HEK293 (cell line): Measurements from ENCODE around the gene KLF12.

Experiments used
- CTCF ChIA-PET: fragments of 350-600 bp; formaldehyde crosslinking; extraction: SDS; loops from one replicate; lab custom pipeline; 2021; ENCODE audit warnings: antibody characterized with exemption; lab: Yijun Ruan, JAX
- POLR2A ChIA-PET: fragments of 300-600 bp; formaldehyde crosslinking; extraction: SDS; loops from one replicate; lab custom pipeline; 2020; ENCODE audit warnings: antibody characterized with exemption, inconsistent platforms; lab: Yijun Ruan, JAX
- H3K27ac ChIP-seq: fragments of 200-500 bp; sonication (Bioruptor generic); 2 replicates; pipeline ENCODE4 v1.5.1; 2014; ENCODE audit warnings: low read depth, low read length, control low read depth, inconsistent platforms; ENCODE audit errors: extremely low read depth
- H3K36me3 ChIP-seq, 2 experiments: fragments of 200-500 bp in 1 of 2; sonication (Bioruptor generic) in 1 of 2; 1 replicate in 1 of 2; 2 replicates in 1 of 2; pipeline ENCODE4 v1.5.1; 2014 to 2017; ENCODE audit warnings: inconsistent platforms in 2 of 2, low read length in 2 of 2; ENCODE audit not compliant: control insufficient read depth in 2 of 2, insufficient read depth in 1 of 2
- H3K4me1 ChIP-seq: fragments of 200-500 bp; sonication (Bioruptor generic); 2 replicates; pipeline ENCODE4 v1.5.1; 2014; ENCODE audit warnings: mild to moderate bottlenecking, low read length, inconsistent platforms; ENCODE audit not compliant: control insufficient read depth, insufficient read depth
- H3K4me3 ChIP-seq: 2 replicates; pipeline ENCODE4 v1.5.1; 2011; ENCODE audit warnings: low read depth, mild to moderate bottlenecking, control low read depth, low read length, moderate library complexity
- H3K9me3 ChIP-seq: fragments of 200-500 bp; sonication (Bioruptor generic); 2 replicates; pipeline ENCODE4 v1.5.1; 2014; ENCODE audit warnings: low read depth, low read length, inconsistent platforms; ENCODE audit not compliant: control insufficient read depth, insufficient read depth
- INSM2 ChIP-seq: fragments of 450-650 bp; formaldehyde crosslinking; IDR thresholded peaks from 2 replicates; pipeline ENCODE4 v1.5.1; 2016; ENCODE audit warnings: missing biosample characterization, missing genetic modification characterization
- WT1 ChIP-seq: fragments of 450-650 bp; formaldehyde crosslinking; IDR thresholded peaks from 2 replicates; pipeline ENCODE4 v1.5.1; 2016; ENCODE audit warnings: missing biosample characterization, missing genetic modification characterization
- ZBTB10 ChIP-seq: fragments of 450-650 bp; formaldehyde crosslinking; IDR thresholded peaks from 2 replicates; pipeline ENCODE4 v1.5.1; 2016; ENCODE audit warnings: missing biosample characterization, missing genetic modification characterization
- ZBTB44 ChIP-seq: fragments of 450-650 bp; IDR thresholded peaks from 2 replicates; pipeline ENCODE4 v1.5.1; 2018; ENCODE audit warnings: missing biosample characterization, mild to moderate bottlenecking, missing genetic modification characterization
- ZBTB49 ChIP-seq: fragments of 450-650 bp; formaldehyde crosslinking; IDR thresholded peaks from 2 replicates; pipeline ENCODE4 v1.5.1; 2016; ENCODE audit warnings: missing biosample characterization, missing genetic modification characterization, low read depth
- ZFP3 ChIP-seq: fragments of 450-650 bp; formaldehyde crosslinking; IDR thresholded peaks from 2 replicates; pipeline ENCODE4 v1.5.1; 2016; ENCODE audit warnings: low read depth, missing biosample characterization, missing genetic modification characterization
- ZNF184 ChIP-seq: fragments of 450-650 bp; IDR thresholded peaks from 2 replicates; pipeline ENCODE4 v1.5.1; 2018; ENCODE audit warnings: missing biosample characterization, mild to moderate bottlenecking, missing genetic modification characterization
- ZNF19 ChIP-seq: fragments of 450-650 bp; formaldehyde crosslinking; IDR thresholded peaks from 2 replicates; pipeline ENCODE4; 2016; ENCODE audit warnings: missing biosample characterization, missing genetic modification characterization, low read depth
- ZNF280C ChIP-seq: fragments of 450-650 bp; formaldehyde crosslinking; IDR thresholded peaks from 2 replicates; pipeline ENCODE4 v1.5.1; 2016; ENCODE audit warnings: missing biosample characterization, missing genetic modification characterization
- ZNF350 ChIP-seq: fragments of 450-650 bp; formaldehyde crosslinking; IDR thresholded peaks from 2 replicates; pipeline ENCODE4 v1.5.0; 2017; ENCODE audit warnings: missing biosample characterization, mild to moderate bottlenecking, missing genetic modification characterization
- ZNF391 ChIP-seq: fragments of 450-650 bp; formaldehyde crosslinking; IDR thresholded peaks from 2 replicates; pipeline ENCODE4 v1.5.1; 2016; ENCODE audit warnings: low read depth, missing biosample characterization, missing genetic modification characterization, borderline replicate concordance
- ZNF426 ChIP-seq: fragments of 450-650 bp; formaldehyde crosslinking; IDR thresholded peaks from 2 replicates; pipeline ENCODE4 v1.5.1; 2017; ENCODE audit warnings: missing biosample characterization, missing genetic modification characterization, mild to moderate bottlenecking, inconsistent platforms, moderate library complexity
- ZNF449 ChIP-seq: fragments of 450-650 bp; formaldehyde crosslinking; IDR thresholded peaks from 2 replicates; pipeline ENCODE4 v1.5.1; 2017; ENCODE audit warnings: missing biosample characterization, mild to moderate bottlenecking, missing genetic modification characterization, moderate library complexity
- ZNF521 ChIP-seq: fragments of 450-650 bp; formaldehyde crosslinking; IDR thresholded peaks from 2 replicates; pipeline ENCODE4 v1.5.1; 2017; ENCODE audit warnings: missing biosample characterization, mild to moderate bottlenecking, missing genetic modification characterization
- ZNF560 ChIP-seq: fragments of 450-650 bp; formaldehyde crosslinking; IDR thresholded peaks from 2 replicates; pipeline ENCODE4 v1.5.1; 2017; ENCODE audit warnings: missing biosample characterization, missing genetic modification characterization, borderline replicate concordance
- ZNF571 ChIP-seq: fragments of 450-650 bp; formaldehyde crosslinking; IDR thresholded peaks from 2 replicates; pipeline ENCODE4 v1.5.0; 2017; ENCODE audit warnings: missing biosample characterization, missing genetic modification characterization
- ZNF600 ChIP-seq: fragments of 450-650 bp; formaldehyde crosslinking; IDR thresholded peaks from 2 replicates; pipeline ENCODE4 v1.5.1; 2016; ENCODE audit warnings: missing biosample characterization, missing genetic modification characterization
- ZXDB ChIP-seq: fragments of 450-650 bp; formaldehyde crosslinking; IDR thresholded peaks from 2 replicates; pipeline ENCODE4 v1.5.1; 2016; ENCODE audit warnings: missing biosample characterization, missing genetic modification characterization

Gene KLF12

GRCh38 chr13:74138241-74138640, 4.0 kb upstream of the KLF12 start:
- TF ChIP-seq ZNF560 (tag by site-specific recombination) (no peak), ZNF350 (no peak), INSM2 (no peak), ZBTB10 (tag by site-specific recombination) (no peak), ZNF184 (no peak), ZNF280C (tag by site-specific recombination) (no peak), ZNF449 (tag by site-specific recombination) (no peak), ZBTB44 (tag by site-specific recombination) (no peak), ZNF521 (tag by site-specific recombination) (no peak), WT1 (tag by site-specific recombination) (no peak), ZNF391 (tag by site-specific recombination) (no peak), ZNF600 (tag by site-specific recombination) (no peak), ZXDB (tag by site-specific recombination) (no peak), ZNF571 (no peak), ZNF19 (no peak), ZNF426 (tag by site-specific recombination) (no peak), ZFP3 (no peak), ZBTB49 (tag by site-specific recombination) (no peak)
- ChIA-PET CTCF (interaction anchor here (0.7 to 0.8 kb wide), 2 partner anchors 136 to 168 kb away, joined by 3 read pairs; no protein-coding TSS in a partner anchor), POLR2A (no interaction called here)
- no peaks in the 10 kb centered on the region for H3K4me1 ChIP-seq
- H3K4me3 ChIP-seq: no peak overlapping the region
- no peaks in the 10 kb centered on the region for H3K36me3 ChIP-seq
- H3K9me3 ChIP-seq: no peaks in the 10 kb centered on the region
- no peak overlapping the region for H3K27ac ChIP-seq
